Central memory CD8-positive, alpha-beta T cell (primary cell): ENCODE measurements around the gene SNAPC1.
"Not testable (repeated sequence)": the region's sequence is repeated elsewhere in the genome, so short reads cannot be mapped to it uniquely, and the experiment has no call there.

ENCODE experiments used
- ATAC-seq: fragments of 150-1000 bp; cut with Tn5 transposase; replicated peaks from 2 replicates; pipeline ENCODE4 v1.10.0; 2022; ENCODE audit warnings: mild to moderate bottlenecking, moderate FRiP score, moderate number of reproducible peaks; ENCODE audit not compliant: poor library complexity, severe bottlenecking; ENCODE audit errors: extremely low read depth
- DNase-seq, 2 donors: peaks; one replicate each; pipeline ENCODE4 v3.0.0; 2021; ENCODE audit warnings: low spot score in 2 of 2
- H3K27ac Mint-ChIP-seq: one replicate; pipeline ENCODE4 v1.8.0; 2022; ENCODE audit warnings: low read depth, mild to moderate bottlenecking, moderate library complexity, mixed read lengths
- H3K27me3 Mint-ChIP-seq: one replicate; pipeline ENCODE4 v1.8.0; 2022; ENCODE audit warnings: mixed read lengths
- H3K36me3 Mint-ChIP-seq: one replicate; pipeline ENCODE4 v1.8.0; 2022; ENCODE audit warnings: mild to moderate bottlenecking, moderate library complexity, mixed read lengths; ENCODE audit not compliant: insufficient read depth
- H3K4me1 Mint-ChIP-seq: one replicate; pipeline ENCODE4 v1.8.0; 2022; ENCODE audit warnings: mixed read lengths
- H3K4me3 Mint-ChIP-seq: one replicate; pipeline ENCODE4 v1.8.0; 2022; ENCODE audit warnings: mild to moderate bottlenecking, moderate library complexity, mixed read lengths
- H3K9me3 Mint-ChIP-seq: one replicate; pipeline ENCODE4 v1.8.0; 2022; ENCODE audit warnings: mixed read lengths

Gene SNAPC1

GRCh38 chr14:61753631-61754030, 8.6 kb upstream of the SNAPC1 start:
- no peaks in the 10 kb centered on the region for H3K9me3 Mint-ChIP-seq
- ATAC-seq (no peak), DNase-seq (no peak)
- no peak overlapping the region for H3K4me3 Mint-ChIP-seq
- peaks cover 14% of the 10 kb centered on the region for H3K27me3 Mint-ChIP-seq
- H3K27ac Mint-ChIP-seq: no peak overlapping the region
- H3K4me1 Mint-ChIP-seq: peaks cover 5% of the 10 kb centered on the region
- H3K36me3 Mint-ChIP-seq: peaks cover 4% of the 10 kb centered on the region

- Mint-ChIP-seq H3K27ac (no peak overlapping the region), H3K27me3 (peaks cover 14% of the 10 kb centered on the region), H3K9me3 (no peaks in the 10 kb centered on the region), H3K4me1 (peaks cover 5% of the 10 kb centered on the region), H3K4me3 (no peak overlapping the region), H3K36me3 (peaks cover 4% of the 10 kb centered on the region)
- DNase-seq: no peak
- no peak for ATAC-seq
Observed at GRCh38 chr14:61754627-61755381, 7.4 kb upstream of the SNAPC1 start.

GRCh38 chr14:61755382-61755742, 6.9 kb upstream of the SNAPC1 start:
- not testable (repeated sequence) for H3K36me3 Mint-ChIP-seq, DNase-seq, H3K27ac Mint-ChIP-seq

GRCh38 chr14:61756135-61756534, 6.1 kb upstream of the SNAPC1 start:
- no peak overlapping the region for H3K27ac Mint-ChIP-seq
- peaks cover 14% of the 10 kb centered on the region for H3K27me3 Mint-ChIP-seq
- H3K4me3 Mint-ChIP-seq: no peak overlapping the region
- H3K4me1 Mint-ChIP-seq: peaks cover under 1% of the 10 kb centered on the region
- no peaks in the 10 kb centered on the region for H3K9me3 Mint-ChIP-seq
- ATAC-seq (no peak), DNase-seq (no peak)
- peaks cover 4% of the 10 kb centered on the region for H3K36me3 Mint-ChIP-seq

More at GRCh38 chr14:61755382-61755742, 6.9 kb upstream of the SNAPC1 start:
- not testable (repeated sequence) for H3K4me3 Mint-ChIP-seq, ATAC-seq, H3K4me1 Mint-ChIP-seq, H3K9me3 Mint-ChIP-seq
- H3K27me3 Mint-ChIP-seq: peaks cover 14% of the 10 kb centered on the region

GRCh38 chr14:61759878-61760277, 2.3 kb upstream of the SNAPC1 start:
- no peak overlapping the region for H3K4me3 Mint-ChIP-seq
- peaks cover 14% of the 10 kb centered on the region for H3K27me3 Mint-ChIP-seq
- ATAC-seq (no peak), DNase-seq (no peak)
- peaks cover 14% of the 10 kb centered on the region for H3K36me3 Mint-ChIP-seq
- H3K4me1 Mint-ChIP-seq: peaks cover 33% of the 10 kb centered on the region
- no peak overlapping the region for H3K27ac Mint-ChIP-seq
- no peaks in the 10 kb centered on the region for H3K9me3 Mint-ChIP-seq

- no peaks in the 10 kb centered on the region for H3K9me3 Mint-ChIP-seq
- peaks cover 14% of the 10 kb centered on the region for H3K36me3 Mint-ChIP-seq
- H3K27ac Mint-ChIP-seq: peak overlapping the region; percentile 97
- peak overlapping the region; percentile 92 for H3K4me3 Mint-ChIP-seq
- H3K4me1 Mint-ChIP-seq: peaks cover 33% of the 10 kb centered on the region
- ATAC-seq (peak; percentile 2), DNase-seq (peak in 1 of 2 donors; percentile 15)
- no peaks in the 10 kb centered on the region for H3K27me3 Mint-ChIP-seq
Observed at GRCh38 chr14:61761557-61761956, 663 bp upstream of the SNAPC1 start.

GRCh38 chr14:61764342-61765122, 2.3 kb downstream of the SNAPC1 start:
- H3K9me3 Mint-ChIP-seq: no peaks in the 10 kb centered on the region
- no peaks in the 10 kb centered on the region for H3K27me3 Mint-ChIP-seq
- H3K4me3 Mint-ChIP-seq: no peak overlapping the region
- no peak for ATAC-seq
- H3K4me1 Mint-ChIP-seq: peaks cover 33% of the 10 kb centered on the region
- no peak overlapping the region for H3K27ac Mint-ChIP-seq
- peaks cover 22% of the 10 kb centered on the region for H3K36me3 Mint-ChIP-seq
- no peak for DNase-seq

- ATAC-seq (no peak), DNase-seq (no peak)
- Mint-ChIP-seq H3K36me3 (peaks cover 26% of the 10 kb centered on the region), H3K9me3 (no peaks in the 10 kb centered on the region), H3K27ac (no peak overlapping the region), H3K27me3 (no peaks in the 10 kb centered on the region), H3K4me1 (peaks cover 33% of the 10 kb centered on the region), H3K4me3 (no peak overlapping the region)
Observed at GRCh38 chr14:61765225-61765943, 3.2 kb downstream of the SNAPC1 start.

- H3K27ac Mint-ChIP-seq: no peak overlapping the region
Observed at GRCh38 chr14:61766151-61766550, 3.9 kb downstream of the SNAPC1 start.

GRCh38 chr14:61768240-61768639, 6.0 kb downstream of the SNAPC1 start:
- Mint-ChIP-seq H3K4me1 (peaks cover 12% of the 10 kb centered on the region), H3K27me3 (no peaks in the 10 kb centered on the region), H3K36me3 (peaks cover 22% of the 10 kb centered on the region), H3K9me3 (no peaks in the 10 kb centered on the region), H3K4me3 (no peak overlapping the region), H3K27ac (no peak overlapping the region)
- ATAC-seq: no peak
- no peak for DNase-seq

More at GRCh38 chr14:61766151-61766550, 3.9 kb downstream of the SNAPC1 start:
- Mint-ChIP-seq H3K4me1 (peaks cover 33% of the 10 kb centered on the region), H3K36me3 (peaks cover 28% of the 10 kb centered on the region), H3K27me3 (no peaks in the 10 kb centered on the region), H3K4me3 (no peak overlapping the region), H3K9me3 (no peaks in the 10 kb centered on the region)
- ATAC-seq (no peak), DNase-seq (no peak)

- no peak for DNase-seq
- Mint-ChIP-seq H3K27ac (no peak overlapping the region), H3K27me3 (no peaks in the 10 kb centered on the region), H3K4me3 (no peak overlapping the region), H3K9me3 (no peaks in the 10 kb centered on the region), H3K4me1 (no peaks in the 10 kb centered on the region), H3K36me3 (peaks cover 28% of the 10 kb centered on the region)
- ATAC-seq: no peak
Observed at GRCh38 chr14:61769893-61770292, 7.7 kb downstream of the SNAPC1 start.

- peaks cover 37% of the 10 kb centered on the region for H3K36me3 Mint-ChIP-seq
Observed at GRCh38 chr14:61774861-61775260, 12.6 kb downstream of the SNAPC1 start.

More at GRCh38 chr14:61774861-61775260, 12.6 kb downstream of the SNAPC1 start:
- ATAC-seq (no peak), DNase-seq (no peak)
- Mint-ChIP-seq H3K4me3 (no peak overlapping the region), H3K27ac (no peak overlapping the region), H3K4me1 (peaks cover 9% of the 10 kb centered on the region), H3K27me3 (no peaks in the 10 kb centered on the region), H3K9me3 (no peaks in the 10 kb centered on the region)
